SK-N-SH treated with all-trans-retinoic acid at 6 μM for 48 hours (cell line): ENCODE data around the gene ZNF423.

Source experiments
- ATAC-seq: fragments of 200-7000 bp; cut with Tn5 transposase; 3 replicates; pipeline ENCODE4 v1.9.1; 2020; ENCODE audit warnings: mild to moderate bottlenecking, moderate library complexity
- ARNTL ChIP-seq: fragments of 450-650 bp; formaldehyde crosslinking; IDR thresholded peaks from 2 replicates; pipeline ENCODE4 v1.5.0; 2020; ENCODE audit warnings: low read depth, mild to moderate bottlenecking, moderate library complexity, borderline replicate concordance
- BACH2 ChIP-seq: fragments of 250-450 bp; sonication (Bioruptor Pico); IDR thresholded peaks from 2 replicates; pipeline ENCODE4 v1.9.0; 2021; ENCODE audit warnings: mild to moderate bottlenecking, borderline replicate concordance
- CREB5 ChIP-seq: fragments of 250-450 bp; sonication (Bioruptor Pico); IDR thresholded peaks from 2 replicates; pipeline ENCODE4 v1.5.1; 2020; ENCODE audit warnings: low read depth, mild to moderate bottlenecking, moderate library complexity
- CSDC2 ChIP-seq: fragments of 250-450 bp; sonication (Bioruptor Pico); IDR thresholded peaks from 2 replicates; pipeline ENCODE4 v1.5.0; 2020; ENCODE audit warnings: mild to moderate bottlenecking, moderate library complexity
- CSRNP3 ChIP-seq: fragments of 250-450 bp; sonication (Bioruptor Pico); IDR thresholded peaks from 2 replicates; pipeline ENCODE4 v1.5.1; 2021; ENCODE audit warnings: mild to moderate bottlenecking, moderate library complexity
- ESRRG ChIP-seq: fragments of 250-450 bp; sonication (Bioruptor Pico); IDR thresholded peaks from 2 replicates; pipeline ENCODE4 v1.6.1; 2021; ENCODE audit warnings: mild to moderate bottlenecking
- ISL1 ChIP-seq: fragments of 250-450 bp; sonication (Bioruptor Pico); IDR thresholded peaks from 2 replicates; pipeline ENCODE4 v2.1.2; 2022; ENCODE audit warnings: mild to moderate bottlenecking, moderate library complexity
- OSR1 ChIP-seq: fragments of 250-450 bp; sonication (Bioruptor Pico); IDR thresholded peaks from 2 replicates; pipeline ENCODE4 v1.8.0; 2022; ENCODE audit warnings: moderate library complexity, mild to moderate bottlenecking, inconsistent platforms
- PPARA ChIP-seq: fragments of 250-450 bp; sonication (Bioruptor Pico); IDR thresholded peaks from 2 replicates; pipeline ENCODE4 v1.5.0; 2020; ENCODE audit warnings: mild to moderate bottlenecking, borderline replicate concordance
- SNAI2 ChIP-seq: fragments of 250-450 bp; sonication (Bioruptor Pico); IDR thresholded peaks from 2 replicates; pipeline ENCODE4 v1.5.0; 2020; ENCODE audit warnings: mild to moderate bottlenecking, moderate library complexity
- TCF4 ChIP-seq: fragments of 250-450 bp; sonication (Bioruptor Pico); IDR thresholded peaks from 2 replicates; pipeline ENCODE4 v1.8.0; 2021; ENCODE audit warnings: mild to moderate bottlenecking, moderate library complexity, borderline replicate concordance
- TOX ChIP-seq: fragments of 250-450 bp; sonication (Bioruptor Pico); IDR thresholded peaks from 2 replicates; pipeline ENCODE4 v1.8.0; 2021; ENCODE audit warnings: mild to moderate bottlenecking, moderate library complexity, borderline replicate concordance
- ZFP3 ChIP-seq: fragments of 250-450 bp; sonication (Bioruptor Pico); IDR thresholded peaks from 2 replicates; pipeline ENCODE4 v1.5.0; 2020; ENCODE audit warnings: mild to moderate bottlenecking, moderate library complexity
- ZFP30 ChIP-seq: fragments of 450-650 bp; formaldehyde crosslinking; IDR thresholded peaks from 2 replicates; pipeline ENCODE4 v1.5.0; 2022; ENCODE audit warnings: mild to moderate bottlenecking, moderate library complexity
- ZNF70 ChIP-seq: fragments of 450-650 bp; formaldehyde crosslinking; IDR thresholded peaks from 2 replicates; pipeline ENCODE4 v1.5.0; 2020; ENCODE audit warnings: mild to moderate bottlenecking, moderate library complexity
- ZNF8 ChIP-seq: fragments of 450-650 bp; formaldehyde crosslinking; IDR thresholded peaks from 2 replicates; pipeline ENCODE4 v1.5.0; 2020; ENCODE audit warnings: mild to moderate bottlenecking, moderate library complexity
- TF ChIP-seq, protein P1 (sequence below): fragments of 250-450 bp; sonication (Bioruptor Pico); IDR thresholded peaks from 2 replicates; pipeline ENCODE4 v1.5.0; 2020; ENCODE audit warnings: mild to moderate bottlenecking, moderate library complexity
- TF ChIP-seq, protein P2 (sequence below): fragments of 250-450 bp; sonication (Bioruptor Pico); IDR thresholded peaks from 2 replicates; pipeline ENCODE4 v1.8.0; 2021; ENCODE audit warnings: low read depth, mild to moderate bottlenecking, moderate library complexity, borderline replicate concordance
- TF ChIP-seq, protein P3 (sequence below): fragments of 250-450 bp; sonication (Bioruptor Pico); IDR thresholded peaks from 2 replicates; pipeline ENCODE4 v1.8.0; 2020; ENCODE audit warnings: mild to moderate bottlenecking, moderate library complexity, borderline replicate concordance

Gene ZNF423

DNA sequence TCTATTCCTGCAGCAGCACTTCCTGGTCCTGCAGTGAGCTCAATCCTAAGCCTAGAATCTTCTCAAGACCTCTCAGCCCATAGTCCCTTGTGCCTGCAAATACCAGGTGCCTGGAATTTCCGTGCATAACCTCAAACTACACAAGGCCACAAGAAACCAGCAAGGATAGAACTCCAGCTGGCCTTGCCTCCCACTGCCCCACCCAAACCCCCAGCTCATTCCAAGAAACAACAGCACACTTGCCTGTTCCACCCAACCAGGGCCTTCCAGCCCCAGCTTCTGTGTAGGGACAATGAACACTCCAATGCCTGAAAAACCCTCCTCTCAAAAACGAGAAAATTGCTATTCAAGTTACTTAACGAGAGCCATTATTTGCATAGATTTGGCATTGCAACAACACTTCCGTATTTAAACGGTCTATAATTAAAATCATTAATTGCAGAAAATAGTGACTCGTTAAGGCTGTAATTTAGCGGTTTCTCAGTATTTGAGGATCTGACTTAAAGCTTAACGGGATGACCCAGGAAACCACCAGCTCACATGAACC lies 335.3 kb downstream of the ZNF423 start:
- TF ChIP-seq ARNTL (no peak), CSDC2 (no peak), ESRRG (CRISPR knock-in tag) (no peak), SNAI2 (no peak), TOX (CRISPR knock-in tag) (no peak), OSR1 (no peak), ZFP30 (CRISPR knock-in tag) (no peak)
- TF ChIP-seq, protein P1, sequence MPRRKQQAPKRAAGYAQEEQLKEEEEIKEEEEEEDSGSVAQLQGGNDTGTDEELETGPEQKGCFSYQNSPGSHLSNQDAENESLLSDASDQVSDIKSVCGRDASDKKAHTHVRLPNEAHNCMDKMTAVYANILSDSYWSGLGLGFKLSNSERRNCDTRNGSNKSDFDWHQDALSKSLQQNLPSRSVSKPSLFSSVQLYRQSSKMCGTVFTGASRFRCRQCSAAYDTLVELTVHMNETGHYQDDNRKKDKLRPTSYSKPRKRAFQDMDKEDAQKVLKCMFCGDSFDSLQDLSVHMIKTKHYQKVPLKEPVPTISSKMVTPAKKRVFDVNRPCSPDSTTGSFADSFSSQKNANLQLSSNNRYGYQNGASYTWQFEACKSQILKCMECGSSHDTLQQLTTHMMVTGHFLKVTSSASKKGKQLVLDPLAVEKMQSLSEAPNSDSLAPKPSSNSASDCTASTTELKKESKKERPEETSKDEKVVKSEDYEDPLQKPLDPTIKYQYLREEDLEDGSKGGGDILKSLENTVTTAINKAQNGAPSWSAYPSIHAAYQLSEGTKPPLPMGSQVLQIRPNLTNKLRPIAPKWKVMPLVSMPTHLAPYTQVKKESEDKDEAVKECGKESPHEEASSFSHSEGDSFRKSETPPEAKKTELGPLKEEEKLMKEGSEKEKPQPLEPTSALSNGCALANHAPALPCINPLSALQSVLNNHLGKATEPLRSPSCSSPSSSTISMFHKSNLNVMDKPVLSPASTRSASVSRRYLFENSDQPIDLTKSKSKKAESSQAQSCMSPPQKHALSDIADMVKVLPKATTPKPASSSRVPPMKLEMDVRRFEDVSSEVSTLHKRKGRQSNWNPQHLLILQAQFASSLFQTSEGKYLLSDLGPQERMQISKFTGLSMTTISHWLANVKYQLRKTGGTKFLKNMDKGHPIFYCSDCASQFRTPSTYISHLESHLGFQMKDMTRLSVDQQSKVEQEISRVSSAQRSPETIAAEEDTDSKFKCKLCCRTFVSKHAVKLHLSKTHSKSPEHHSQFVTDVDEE (CRISPR knock-in tag) = no peak
- ATAC-seq = no peak

GRCh38 chr16:49519741-49520140 lies 336.2 kb downstream of the ZNF423 start:
- TF ChIP-seq SNAI2 (no peak), TCF4 (CRISPR knock-in tag) (no peak), ZNF8 (CRISPR knock-in tag) (no peak), CSDC2 (no peak), BACH2 (CRISPR knock-in tag) (no peak), CREB5 (CRISPR knock-in tag) (no peak), ZFP30 (CRISPR knock-in tag) (no peak), PPARA (CRISPR knock-in tag) (no peak), ISL1 (CRISPR knock-in tag) (no peak), OSR1 (no peak), ZFP3 (no peak), ZNF70 (CRISPR knock-in tag) (no peak), ARNTL (no peak), ESRRG (CRISPR knock-in tag) (no peak), CSRNP3 (no peak), TOX (CRISPR knock-in tag) (no peak)
- TF ChIP-seq, protein P2, sequence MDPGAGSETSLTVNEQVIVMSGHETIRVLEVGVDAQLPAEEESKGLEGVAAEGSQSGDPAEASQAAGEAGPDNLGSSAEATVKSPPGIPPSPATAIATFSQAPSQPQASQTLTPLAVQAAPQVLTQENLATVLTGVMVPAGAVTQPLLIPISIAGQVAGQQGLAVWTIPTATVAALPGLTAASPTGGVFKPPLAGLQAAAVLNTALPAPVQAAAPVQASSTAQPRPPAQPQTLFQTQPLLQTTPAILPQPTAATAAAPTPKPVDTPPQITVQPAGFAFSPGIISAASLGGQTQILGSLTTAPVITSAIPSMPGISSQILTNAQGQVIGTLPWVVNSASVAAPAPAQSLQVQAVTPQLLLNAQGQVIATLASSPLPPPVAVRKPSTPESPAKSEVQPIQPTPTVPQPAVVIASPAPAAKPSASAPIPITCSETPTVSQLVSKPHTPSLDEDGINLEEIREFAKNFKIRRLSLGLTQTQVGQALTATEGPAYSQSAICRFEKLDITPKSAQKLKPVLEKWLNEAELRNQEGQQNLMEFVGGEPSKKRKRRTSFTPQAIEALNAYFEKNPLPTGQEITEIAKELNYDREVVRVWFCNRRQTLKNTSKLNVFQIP (CRISPR knock-in tag) = no peak
- TF ChIP-seq, protein P3, sequence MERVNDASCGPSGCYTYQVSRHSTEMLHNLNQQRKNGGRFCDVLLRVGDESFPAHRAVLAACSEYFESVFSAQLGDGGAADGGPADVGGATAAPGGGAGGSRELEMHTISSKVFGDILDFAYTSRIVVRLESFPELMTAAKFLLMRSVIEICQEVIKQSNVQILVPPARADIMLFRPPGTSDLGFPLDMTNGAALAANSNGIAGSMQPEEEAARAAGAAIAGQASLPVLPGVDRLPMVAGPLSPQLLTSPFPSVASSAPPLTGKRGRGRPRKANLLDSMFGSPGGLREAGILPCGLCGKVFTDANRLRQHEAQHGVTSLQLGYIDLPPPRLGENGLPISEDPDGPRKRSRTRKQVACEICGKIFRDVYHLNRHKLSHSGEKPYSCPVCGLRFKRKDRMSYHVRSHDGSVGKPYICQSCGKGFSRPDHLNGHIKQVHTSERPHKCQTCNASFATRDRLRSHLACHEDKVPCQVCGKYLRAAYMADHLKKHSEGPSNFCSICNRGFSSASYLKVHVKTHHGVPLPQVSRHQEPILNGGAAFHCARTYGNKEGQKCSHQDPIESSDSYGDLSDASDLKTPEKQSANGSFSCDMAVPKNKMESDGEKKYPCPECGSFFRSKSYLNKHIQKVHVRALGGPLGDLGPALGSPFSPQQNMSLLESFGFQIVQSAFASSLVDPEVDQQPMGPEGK (CRISPR knock-in tag) = no peak
- TF ChIP-seq, protein P1 (CRISPR knock-in tag) = no peak
- no peak for ATAC-seq
